K562 (cell line): ENCODE measurements around the gene ARHGEF26. TPM values are rescaled to one million over a fixed set of nuclear protein-coding genes. Genes with fewer than 3 reads are reported as not detected.

Experiments used
- ATAC-seq: fragments of 200-7000 bp; cut with Tn5 transposase; 3 replicates; pipeline ENCODE4 v1.9.1; 2020; ENCODE audit warnings: moderate library complexity
- BruUV-seq: library from RNA; stranded (reverse); fragments of 400-500 nt; replicated peaks from 2 replicates; lab custom pipeline; 2021; lab: Mats Ljungman, UMichigan
- CTCF ChIA-PET: fragments of 300-600 bp; formaldehyde crosslinking; extraction: SDS; loops from one replicate; lab custom pipeline; 2021; ENCODE audit warnings: low intra/inter-chr PET ratio; lab: Yijun Ruan, JAX
- POLR2A ChIA-PET: fragments of 300-600, 350-650 bp; sonication (Branson Sonifier 250); formaldehyde crosslinking; extraction: SDS; loops from one replicate; lab custom pipeline; 2021; ENCODE audit warnings: antibody characterized with exemption, inconsistent platforms; lab: Yijun Ruan, JAX
- DNase-seq, 4 experiments: peaks; one replicate each; pipeline versions ENCODE4 v3.0.0 to v3.0.0-alpha.2; 2011 to 2018; ENCODE audit warnings: low spot score in 3 of 4, mixed read lengths in 3 of 4; ENCODE audit errors: extremely low read depth in 1 of 4
- FAIRE-seq: peaks from 2 replicates; lab custom pipeline; 2011; peaks lifted over from hg19 to GRCh38; lab: Jason Lieb, UNC
- H2AFZ ChIP-seq: 2 replicates; pipeline ENCODE4 v1.6.0; 2011; ENCODE audit warnings: low read depth, low read length, control low read depth, inconsistent platforms
- H3K27ac ChIP-seq: fragments of 200-600 bp; 3 replicates; pipeline ENCODE4 v1.8.0; 2011; ENCODE audit warnings: low read depth, mild to moderate bottlenecking, control low read depth, inconsistent platforms, low read length, moderate library complexity, mixed read lengths; ENCODE audit errors: extremely low read depth
- H3K27me3 ChIP-seq, 2 experiments: fragments of 300-600 bp in 1 of 2; 2 replicates in 1 of 2; 3 replicates in 1 of 2; pipeline versions ENCODE4 v1.6.0 to v1.8.0; 2011; ENCODE audit warnings: inconsistent platforms in 2 of 2, low read length in 2 of 2, mild to moderate bottlenecking in 1 of 2, mixed read lengths in 1 of 2, moderate library complexity in 1 of 2; ENCODE audit not compliant: control insufficient read depth in 2 of 2, insufficient read depth in 2 of 2
- H3K36me3 ChIP-seq: fragments of 300-600 bp; 3 replicates; pipeline ENCODE4 v1.8.0; 2011; ENCODE audit warnings: mild to moderate bottlenecking, low read length, inconsistent platforms; ENCODE audit not compliant: control insufficient read depth, insufficient read depth
- H3K4me1 ChIP-seq, 2 experiments: fragments of 200-600 bp in 1 of 2; replicated peaks in 1 of 2; 2 replicates in 1 of 2; 3 replicates in 1 of 2; pipeline versions ENCODE4 v1.5.1 to v1.8.0; 2011; ENCODE audit warnings: inconsistent platforms in 2 of 2, low read length in 2 of 2, mild to moderate bottlenecking in 1 of 2, mixed read lengths in 1 of 2, moderate library complexity in 1 of 2; ENCODE audit not compliant: control insufficient read depth in 2 of 2, insufficient read depth in 2 of 2
- H3K4me2 ChIP-seq: 2 replicates; pipeline ENCODE4 v1.6.1; 2011; ENCODE audit warnings: low read length, control low read depth, inconsistent platforms, mixed read lengths; ENCODE audit not compliant: insufficient read depth
- H3K4me3 ChIP-seq: fragments of 200-600 bp; sonication (generic), shearing (Covaris generic); 2 replicates; pipeline ENCODE4 v1.5.1; 2016; ENCODE audit warnings: control low read depth, inconsistent platforms
- H3K79me2 ChIP-seq: fragments of 200-600 bp; 3 replicates; pipeline ENCODE4 v1.8.0; 2011; ENCODE audit warnings: low read length, inconsistent platforms; ENCODE audit not compliant: control insufficient read depth, insufficient read depth
- H3K9ac ChIP-seq, 2 experiments: 2 replicates each; pipeline versions ENCODE4 v1.6.0 to v1.6.1; 2011; ENCODE audit warnings: low read depth in 2 of 2, low read length in 2 of 2, control low read depth in 1 of 2, inconsistent platforms in 1 of 2, mild to moderate bottlenecking in 1 of 2, mixed read lengths in 1 of 2; ENCODE audit not compliant: insufficient read depth in 1 of 2
- H3K9me1 ChIP-seq: one replicate; pipeline ENCODE4 v1.6.0; 2011; ENCODE audit warnings: inconsistent platforms, mild to moderate bottlenecking, low read length, moderate library complexity; ENCODE audit not compliant: control insufficient read depth, insufficient read depth
- H3K9me3 ChIP-seq: replicated peaks from 2 replicates; pipeline ENCODE4 v1.5.1; 2011; ENCODE audit warnings: low read depth, low read length, inconsistent platforms; ENCODE audit not compliant: control insufficient read depth, insufficient read depth
- H4K20me1 ChIP-seq: replicated peaks from 2 replicates; pipeline ENCODE4 v1.6.1; 2011; ENCODE audit warnings: low read length, inconsistent platforms, mixed read lengths; ENCODE audit not compliant: control insufficient read depth, insufficient read depth
- ARID2 ChIP-seq: fragments of 450-650 bp; IDR thresholded peaks from 2 replicates; pipeline ENCODE4 v1.6.1; 2017; ENCODE audit warnings: antibody characterized with exemption, mild to moderate bottlenecking
- CBX1 ChIP-seq: sonication (generic); IDR thresholded peaks from 2 replicates; pipeline ENCODE4 v1.6.1; 2016; ENCODE audit warnings: antibody characterized with exemption, low read depth, mild to moderate bottlenecking
- CHD4 ChIP-seq: fragments of 200-600 bp; sonication (generic); IDR thresholded peaks from 3 replicates; pipeline ENCODE4 v1.6.1; 2012; ENCODE audit warnings: low read depth, mild to moderate bottlenecking, mixed read lengths, low read length, inconsistent platforms; ENCODE audit not compliant: insufficient read depth, insufficient replicate concordance, poor library complexity, severe bottlenecking
- KHSRP ChIP-seq: fragments of 450-650 bp; IDR thresholded peaks from 2 replicates; pipeline ENCODE4 v1.6.1; 2017
- KLF1 ChIP-seq: fragments of 450-650 bp; IDR thresholded peaks from 2 replicates; pipeline ENCODE4 v1.6.1; 2016; ENCODE audit warnings: missing genetic modification characterization, missing compliant biosample characterization
- KLF16 ChIP-seq: IDR thresholded peaks from 2 replicates; pipeline ENCODE4 v1.6.1; 2016; ENCODE audit warnings: antibody characterized with exemption
- MAFK ChIP-seq: IDR thresholded peaks from 2 replicates; pipeline ENCODE4 v1.6.1; 2011; ENCODE audit warnings: low read length, improper control_type of control experiment
- MECOM ChIP-seq: fragments of 250-450 bp; sonication (Bioruptor Pico); IDR thresholded peaks from 2 replicates; pipeline ENCODE4 v1.8.0; 2022; ENCODE audit warnings: inconsistent platforms
- NCOR1 ChIP-seq: fragments of 450-650 bp; IDR thresholded peaks from 2 replicates; pipeline ENCODE4 v1.6.1; 2016; ENCODE audit warnings: mild to moderate bottlenecking, moderate library complexity
- NFYB ChIP-seq: IDR thresholded peaks from 2 replicates; pipeline ENCODE4 v1.6.1; 2011; ENCODE audit warnings: mild to moderate bottlenecking, moderate library complexity; ENCODE audit not compliant: insufficient read length; ENCODE audit errors: extremely low read depth
- RUNX1 ChIP-seq: sonication (generic); IDR thresholded peaks from 2 replicates; pipeline ENCODE4 v1.6.1; 2016; ENCODE audit warnings: antibody characterized with exemption, low read depth
- TAF7 ChIP-seq: fragments of 450-650 bp; IDR thresholded peaks from 2 replicates; pipeline ENCODE4 v1.6.1; 2016; ENCODE audit warnings: missing genetic modification characterization, missing compliant biosample characterization
- TEAD4 ChIP-seq, 2 experiments: sonication (generic) in 1 of 2; formaldehyde crosslinking in 1 of 2; IDR thresholded peaks; 2 replicates each; pipeline versions ENCODE4 v1.6.1 to v1.8.0; 2012 to 2022; ENCODE audit warnings: borderline replicate concordance in 1 of 2, inconsistent platforms in 1 of 2, low read length in 1 of 2, mild to moderate bottlenecking in 1 of 2, missing genetic modification reagents in 1 of 2
- YBX1 ChIP-seq: fragments of 450-650 bp; IDR thresholded peaks from 2 replicates; pipeline ENCODE4 v1.7.1; 2016; ENCODE audit warnings: mild to moderate bottlenecking
- ZFPM2 ChIP-seq: fragments of 250-450 bp; sonication (Bioruptor Pico); IDR thresholded peaks from 2 replicates; pipeline ENCODE4 v1.5.1; 2022; ENCODE audit warnings: mild to moderate bottlenecking
- ZNF282 ChIP-seq: sonication (generic); formaldehyde crosslinking; IDR thresholded peaks from 2 replicates; pipeline ENCODE4 v1.8.1; 2023; ENCODE audit warnings: missing genetic modification reagents
- ZNF586 ChIP-seq: fragments of 450-650 bp; formaldehyde crosslinking; conservative IDR thresholded peaks from 2 replicates; pipeline ENCODE4 v1.4.0; 2020; ENCODE audit warnings: mild to moderate bottlenecking, moderate library complexity
- WGBS: fragments of 100-300 bp; shearing (Covaris generic); methylation state at CpG from one replicate; pipeline ENCODE4 v1.1.6; 2016; ENCODE audit warnings: low coverage, mixed read lengths; ENCODE audit not compliant: insufficient coverage; ENCODE audit errors: missing lambda C conversion rate; 5-methylcytosine and 5-hydroxymethylcytosine counted together
- in situ Hi-C: fragments of 300-500 bp; cut with MboI; formaldehyde crosslinking; loops from 4 replicates; pipeline ENCODE4 v1.15.0; 2018; ENCODE audit warnings: inconsistent platforms, mixed read lengths
- intact Hi-C: fragments of 100-400 bp; cut with micrococcal nuclease; formaldehyde crosslinking; loops from 2 replicates; pipeline ENCODE4 v1.14.2; 2022
- polyA plus RNA-seq, 8 experiments: library from polyadenylated mRNA; depleted of rRNA in 4 of 8; stranded (reverse) in 5 of 8; unstranded in 3 of 8; fragments of >200 nt; fragmentation: Nextera tagmentation in 2 of 8; fragmentation: Illumina TruSeq in 1 of 8; extraction: Ambion mirVana in 2 of 8; extraction: Trizol in 1 of 8; gene quantifications; 2 replicates each; pipeline versions ENCODE4 v1.2.1 to v1.2.3, GENCODE V29; 2011 to 2014; ENCODE audit warnings: inconsistent platforms in 1 of 8, missing spikeins in 1 of 8
- total RNA-seq, 7 experiments: library from RNA; depleted of rRNA in 6 of 7; stranded (reverse); fragments of >200 nt in 6 of 7; fragmentation: Illumina TruSeq in 2 of 7; extraction: Trizol in 2 of 7; gene quantifications; 2 replicates each; pipeline versions ENCODE4 v1.2.1 to v1.2.3, GENCODE V29; 2011 to 2021; ENCODE audit warnings: low replicate concordance in 1 of 7
- TF ChIP-seq, protein P1 (sequence below): fragments of 250-450 bp; sonication (Bioruptor Pico); IDR thresholded peaks from 2 replicates; pipeline ENCODE4 v1.8.0; 2021; ENCODE audit warnings: borderline replicate concordance, mild to moderate bottlenecking, moderate library complexity; ENCODE audit not compliant: poor library complexity, severe bottlenecking

ARHGEF26 gene
- total and polyA plus RNA-seq, 9 of the 15 experiments (the other 6 are each of a cell fraction or from before 2014, with no cell fraction given): 0.01 to 0.11 (median 0.04) TPM; not detected in 2

DNA sequence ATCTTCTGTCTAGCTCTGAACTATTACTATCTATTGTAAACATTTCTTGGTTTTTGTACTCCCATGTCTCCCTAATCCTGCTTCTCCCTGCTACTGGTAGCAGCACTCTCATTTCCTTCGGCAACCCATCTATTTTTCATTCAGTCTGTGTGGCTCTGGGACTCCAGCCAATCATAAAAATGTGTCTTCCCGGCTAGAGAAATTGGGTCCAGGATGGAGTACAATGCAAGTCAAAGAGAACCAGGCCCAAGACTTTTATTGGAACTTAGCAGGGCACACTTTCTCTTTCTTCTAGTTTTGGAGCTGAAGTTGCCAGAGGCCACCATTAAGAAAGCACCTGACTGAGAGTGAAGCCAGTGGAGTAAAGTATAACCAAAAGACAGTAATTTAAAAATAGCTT lies 22.8 kb upstream of the ARHGEF26 start (continued):
- no peak for TF ChIP-seq KHSRP

DNA sequence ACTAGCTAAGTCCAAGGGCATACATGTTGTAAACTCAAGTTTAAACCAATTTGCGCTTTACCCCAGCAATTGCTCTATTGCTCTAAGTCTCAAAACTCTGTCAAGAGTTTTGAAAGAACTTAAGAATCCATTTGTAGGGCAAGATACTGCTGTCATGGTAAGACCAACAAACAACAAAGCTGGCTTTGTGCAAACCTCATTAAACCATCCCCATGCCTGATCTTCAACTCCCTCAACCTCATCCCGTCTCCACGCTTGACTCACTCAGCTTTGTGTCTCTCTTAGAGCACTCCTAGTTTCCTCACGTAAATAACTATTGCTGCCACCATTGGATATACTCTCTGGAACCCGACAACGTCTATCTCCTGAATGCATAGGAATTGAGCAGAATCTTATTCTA lies 20.6 kb upstream of the ARHGEF26 start:
- Histone ChIP-seq H3K9me1 (no peaks in the 10 kb centered on the region), H3K27ac (no peak overlapping the region), H3K27me3 (no peaks in the 10 kb centered on the region), H3K9me3 (no peaks in the 10 kb centered on the region), H4K20me1 (no peaks in the 10 kb centered on the region), H3K79me2 (no peaks in the 10 kb centered on the region), H3K36me3 (no peaks in the 10 kb centered on the region), H2AFZ (no peak overlapping the region), H3K9ac (no peak overlapping the region), H3K4me2 (no peak overlapping the region)
- in situ Hi-C loops: no loop called here
- DNase-seq (no peak), FAIRE-seq (no peak), ATAC-seq (no peak)
- ChIA-PET CTCF (no interaction called here), POLR2A (interaction anchor here (0.6 kb wide), 1 partner anchor 1291 kb away, joined by 4 read pairs; no protein-coding TSS in a partner anchor)
- WGBS: under 1% methylated on average over 6 of the region's 6 CpGs
- BruUV-seq: no TSS peak
- TF ChIP-seq NFYB (no peak), ZNF282 (CRISPR knock-in tag) (no peak), RUNX1 (no peak), TEAD4 (IDR thresholded peaks at IDR 0.05; ENCODE audit: low read length) (no peak), TEAD4 (CRISPR knock-in tag; IDR thresholded peaks at IDR 0.05; ENCODE audit: borderline replicate concordance) (no peak), KLF16 (no peak), MAFK (no peak), TAF7 (tag) (no peak), ARID2 (no peak), MECOM (CRISPR knock-in tag) (no peak), YBX1 (no peak), NCOR1 (no peak), CHD4 (no peak), ZFPM2 (no peak), CBX1 (no peak), ZNF586 (CRISPR knock-in tag) (no peak), KLF1 (tag) (no peak)
- TF ChIP-seq, protein P1, sequence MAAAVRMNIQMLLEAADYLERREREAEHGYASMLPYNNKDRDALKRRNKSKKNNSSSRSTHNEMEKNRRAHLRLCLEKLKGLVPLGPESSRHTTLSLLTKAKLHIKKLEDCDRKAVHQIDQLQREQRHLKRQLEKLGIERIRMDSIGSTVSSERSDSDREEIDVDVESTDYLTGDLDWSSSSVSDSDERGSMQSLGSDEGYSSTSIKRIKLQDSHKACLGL: no peak
- TF ChIP-seq, all 486 proteins: peak for 0
- H3K4me3 ChIP-seq: no peak overlapping the region
- intact Hi-C loops: no loop called here
- H3K4me1 ChIP-seq: no peaks in the 10 kb centered on the region
